NCI-H82 (cell line): ENCODE measurements around the gene PTPRG.
A peak's percentile ranks its signal among the peaks of the same experiment; 100 is the strongest.

Source experiments
- DNase-seq: peaks from one replicate; lab custom pipeline; 2025; lab: John Stamatoyannopoulos, UW

Gene PTPRG

DNA sequence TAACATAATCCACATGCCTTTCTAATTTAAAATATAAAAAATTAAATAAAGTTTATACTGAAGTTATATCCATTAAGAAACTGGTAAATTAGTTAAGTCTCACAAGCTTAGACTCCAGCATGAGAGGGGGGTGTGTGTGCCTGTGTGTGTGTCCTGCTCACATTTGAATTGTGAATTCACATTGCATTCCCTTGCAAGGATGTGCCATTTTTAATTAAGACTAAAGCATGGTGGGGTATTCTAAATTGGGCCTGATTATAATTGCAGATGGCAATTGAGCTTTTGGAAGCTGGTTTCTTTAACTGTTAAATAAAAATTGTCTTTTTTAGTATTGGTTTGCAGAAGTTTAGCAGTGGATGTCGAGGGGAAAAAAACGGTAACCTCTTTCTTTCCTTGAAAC, 56.9 kb downstream of the PTPRG start:
- DNase-seq, result no peak

DNA sequence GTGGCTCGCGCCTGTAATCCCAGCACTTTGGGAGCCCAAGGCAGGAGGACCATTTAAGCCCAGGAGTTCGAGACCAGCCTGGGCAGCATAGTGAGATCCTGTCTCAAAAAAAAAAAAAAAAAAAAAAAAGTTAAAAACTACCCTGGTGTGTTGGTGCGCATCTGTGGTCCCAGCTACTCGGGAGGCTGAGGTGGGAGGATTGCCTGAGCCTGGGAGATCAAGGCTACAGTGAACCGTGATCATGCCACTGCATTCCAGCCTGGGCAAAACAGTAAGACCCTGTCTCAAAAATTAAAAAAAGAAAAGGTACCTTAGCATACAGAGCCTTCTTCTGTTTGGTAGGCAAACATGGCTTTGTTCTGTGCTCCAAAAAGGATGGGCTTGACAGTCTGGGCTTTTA, 57.5 kb downstream of the PTPRG start:
- DNase-seq, result no peak

DNA sequence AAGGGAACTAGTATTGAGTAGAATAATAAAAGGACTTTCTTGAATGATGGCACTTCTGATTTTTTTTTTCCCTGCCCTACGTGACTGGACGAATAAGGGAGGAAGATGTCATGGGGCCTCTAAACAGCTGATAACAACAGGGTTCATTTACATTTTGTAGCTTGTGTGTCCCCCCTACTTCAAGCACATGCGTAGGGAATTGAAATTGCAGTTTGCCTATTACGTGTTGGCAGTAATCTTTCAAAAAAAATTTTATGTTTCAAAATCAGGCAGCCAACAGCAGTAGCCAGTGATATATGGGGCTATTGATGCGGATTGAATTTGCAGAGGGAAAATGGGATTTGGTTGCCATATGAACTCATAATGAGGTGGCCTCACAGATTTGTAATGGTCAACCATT, 58.7 kb downstream of the PTPRG start:
- no peak for DNase-seq

DNA sequence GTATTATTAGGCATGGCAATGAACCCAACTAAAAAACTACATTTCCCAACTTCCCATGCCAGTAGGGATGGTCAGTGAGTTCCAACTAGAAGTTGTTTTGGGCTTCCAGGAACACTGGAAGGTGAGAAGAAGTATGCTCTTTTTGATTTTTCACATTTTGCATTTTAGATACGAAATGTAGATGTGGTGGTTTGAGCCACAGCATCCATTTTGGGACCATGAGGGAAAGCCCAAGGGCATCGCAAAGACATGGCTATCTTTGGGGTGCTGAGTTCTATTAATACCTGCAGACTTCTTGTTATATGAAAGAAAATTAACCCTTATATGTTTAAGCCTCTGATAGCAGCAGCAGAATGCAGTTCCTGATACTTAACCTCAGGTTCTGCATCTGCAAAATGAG, 62.9 kb downstream of the PTPRG start:
- DNase-seq, result no peak

DNA sequence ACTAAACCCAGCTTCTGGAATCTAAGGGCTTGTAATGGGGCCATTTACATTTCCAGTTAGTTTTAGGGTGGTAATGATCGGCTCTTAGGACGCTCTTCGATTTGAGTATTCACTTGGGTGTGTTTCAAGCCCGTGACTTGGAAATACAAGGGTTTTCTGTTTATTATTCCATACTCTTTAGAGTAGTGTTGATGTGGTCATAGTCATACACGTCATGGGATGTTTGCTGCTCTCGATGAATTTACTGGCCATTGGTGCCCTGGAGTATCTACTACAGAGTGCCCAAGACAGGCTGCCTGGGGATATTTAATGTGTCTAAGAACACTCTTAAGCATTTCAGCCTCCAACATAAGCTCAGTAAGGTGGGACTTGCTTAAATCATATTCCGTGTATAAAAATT, 64.1 kb downstream of the PTPRG start:
- DNase-seq, result no peak

DNA sequence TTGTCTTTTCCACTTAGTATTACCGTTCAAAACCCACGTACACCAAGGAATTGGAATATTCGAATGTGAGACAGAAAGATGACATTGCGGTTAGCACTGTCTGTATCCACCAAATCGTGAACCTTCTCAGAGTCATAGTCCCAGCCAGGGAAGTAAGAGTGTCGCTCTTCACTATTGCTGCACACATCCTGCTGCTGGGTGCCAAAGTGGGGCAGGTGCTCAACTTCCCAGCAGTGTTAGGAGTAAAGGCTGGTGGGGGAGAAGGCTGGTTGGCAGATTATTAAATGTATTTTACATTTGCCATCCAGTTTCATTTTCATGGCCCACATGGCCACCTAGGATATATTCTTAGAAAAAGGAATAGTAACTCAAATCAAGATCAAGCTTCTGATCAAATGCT, 65.1 kb downstream of the PTPRG start:
- no peak for DNase-seq

DNA sequence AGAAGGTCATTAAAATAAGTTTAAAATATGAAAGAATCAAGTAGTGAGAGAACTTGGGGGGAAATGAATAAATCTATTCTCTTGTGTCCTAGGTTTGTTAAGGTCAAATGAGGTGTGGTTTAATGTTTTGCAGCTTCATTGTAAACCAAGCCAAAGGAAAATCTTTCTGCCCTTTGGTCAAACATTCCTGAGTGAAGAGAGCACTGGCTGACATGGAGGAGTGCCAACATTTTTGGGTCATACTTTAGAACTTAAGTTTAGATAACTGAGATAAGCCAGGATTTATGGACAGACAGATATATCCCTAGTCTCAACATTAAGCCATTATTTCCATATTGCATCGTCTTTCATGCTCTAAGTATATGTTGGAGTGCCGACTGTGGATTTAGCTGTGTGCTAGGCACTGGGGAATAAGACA, 66.4 kb downstream of the PTPRG start:
- no peak for DNase-seq

DNA sequence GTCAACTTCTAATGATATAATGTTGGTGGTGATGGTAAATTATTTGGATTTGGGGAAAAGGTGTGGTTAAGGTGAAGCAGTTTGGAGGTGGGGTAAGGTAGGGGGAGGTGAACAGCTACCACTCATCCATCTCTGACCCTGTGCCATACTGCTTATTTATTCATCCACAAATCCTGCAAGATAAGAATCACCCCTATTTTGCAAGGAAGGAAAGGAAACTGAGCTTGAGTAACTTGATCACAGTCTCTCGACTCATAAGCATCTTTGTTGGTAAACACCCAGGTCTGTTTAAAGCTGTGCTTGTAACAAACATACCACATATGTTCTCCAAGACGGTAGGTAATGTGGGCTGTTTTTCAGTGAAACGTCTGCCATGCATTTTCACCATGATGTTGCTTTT, 67.3 kb downstream of the PTPRG start:
- no peak for DNase-seq

DNA sequence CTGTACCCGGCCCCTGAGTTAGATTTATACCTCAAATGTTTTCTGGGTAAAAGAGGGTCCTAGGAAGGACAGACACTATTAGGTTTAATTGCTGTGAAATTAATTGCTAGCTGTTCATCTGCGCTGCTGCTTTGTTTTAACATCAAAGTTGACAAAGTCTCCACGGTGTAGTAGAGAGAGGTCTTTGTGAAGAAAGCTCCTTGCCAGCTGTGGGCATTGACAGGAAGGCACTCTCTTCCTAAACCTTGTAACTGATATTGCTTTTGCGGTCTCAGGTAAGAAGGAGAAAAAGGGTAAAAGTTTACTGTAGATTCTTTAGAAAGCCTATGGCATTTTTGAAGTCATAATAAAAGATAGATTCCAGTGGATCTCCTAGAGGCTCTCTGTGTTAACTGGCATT, 68.1 kb downstream of the PTPRG start:
- no peak for DNase-seq

DNA sequence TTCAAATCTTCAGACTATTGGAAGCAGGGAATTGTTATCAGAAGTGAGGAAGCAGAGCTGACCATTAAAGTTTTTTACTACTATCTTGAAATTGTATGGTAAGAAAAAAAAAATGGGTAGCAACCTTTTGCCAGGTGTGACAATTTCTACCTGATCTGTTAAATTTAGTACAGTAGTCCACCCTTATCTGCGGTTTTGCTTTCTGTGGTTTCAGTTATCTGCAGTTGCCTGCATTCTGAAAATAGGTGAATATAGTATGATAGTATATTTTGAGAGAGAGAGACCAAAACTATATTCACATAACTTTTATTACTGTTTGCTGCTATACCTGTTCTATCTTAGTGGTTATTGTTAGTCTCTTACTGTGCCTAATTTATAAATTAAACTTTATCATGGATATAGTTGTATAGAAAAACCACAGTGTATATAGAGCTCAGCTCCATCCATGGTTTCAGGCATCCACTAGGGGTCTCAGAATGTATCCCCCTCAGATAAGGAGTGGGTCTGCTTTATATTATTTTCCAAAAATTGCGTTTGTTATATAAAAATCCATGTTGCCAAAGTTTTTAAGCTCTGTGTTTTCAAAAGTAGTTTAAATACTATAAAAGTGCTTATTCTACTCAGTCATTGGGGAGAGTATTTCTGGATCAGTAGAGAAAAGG, 69.9 kb downstream of the PTPRG start:
- no peak for DNase-seq

DNA sequence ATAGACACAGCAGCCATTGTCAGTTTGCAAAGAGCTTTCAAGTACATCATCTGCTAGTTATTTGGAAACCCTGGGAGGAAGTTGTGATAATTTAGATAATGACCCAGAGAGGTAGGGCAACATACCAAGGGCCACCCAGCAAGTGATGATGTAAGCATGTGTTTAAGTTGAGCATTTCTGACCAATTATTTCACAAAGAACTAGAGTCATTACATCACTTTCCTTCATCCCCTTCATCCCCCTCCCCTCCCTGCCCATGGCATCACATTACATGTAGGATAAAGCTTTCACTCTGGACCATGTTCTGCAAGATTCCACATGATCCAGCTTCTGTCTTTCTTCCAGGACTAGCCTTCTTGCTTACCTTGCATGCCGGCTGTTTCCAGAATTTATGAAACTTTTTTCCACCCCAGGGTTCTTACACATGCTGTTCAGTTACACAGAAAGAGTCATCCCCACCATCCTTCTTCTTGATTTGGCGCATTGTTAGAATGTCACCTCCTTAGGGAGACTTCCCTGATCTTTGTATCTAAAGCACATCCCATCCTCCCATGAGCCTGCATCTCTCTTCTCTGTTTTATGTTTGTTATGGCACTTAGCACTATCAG, 71.3 kb downstream of the PTPRG start:
- no peak for DNase-seq

DNA sequence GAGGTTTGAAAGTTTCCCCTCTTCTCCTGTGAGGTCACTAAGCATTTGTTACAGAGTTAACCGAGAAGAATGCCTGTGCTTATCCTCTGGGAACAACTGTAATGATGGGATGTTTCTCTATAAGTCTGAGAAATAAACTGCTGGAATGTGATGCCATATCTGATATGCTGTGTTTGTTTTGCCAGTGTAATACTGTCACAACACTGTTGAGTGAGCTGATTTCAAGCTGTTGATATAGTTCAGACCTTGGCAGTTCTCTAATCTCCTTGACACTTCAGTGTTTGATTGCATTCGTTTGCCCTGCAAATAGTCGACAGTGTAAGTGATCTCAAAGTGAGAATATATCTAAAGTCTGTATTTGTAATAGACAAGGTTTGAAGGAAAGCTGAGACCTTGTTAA, 73.3 kb downstream of the PTPRG start:
- DNase-seq, result peak; percentile 3

DNA sequence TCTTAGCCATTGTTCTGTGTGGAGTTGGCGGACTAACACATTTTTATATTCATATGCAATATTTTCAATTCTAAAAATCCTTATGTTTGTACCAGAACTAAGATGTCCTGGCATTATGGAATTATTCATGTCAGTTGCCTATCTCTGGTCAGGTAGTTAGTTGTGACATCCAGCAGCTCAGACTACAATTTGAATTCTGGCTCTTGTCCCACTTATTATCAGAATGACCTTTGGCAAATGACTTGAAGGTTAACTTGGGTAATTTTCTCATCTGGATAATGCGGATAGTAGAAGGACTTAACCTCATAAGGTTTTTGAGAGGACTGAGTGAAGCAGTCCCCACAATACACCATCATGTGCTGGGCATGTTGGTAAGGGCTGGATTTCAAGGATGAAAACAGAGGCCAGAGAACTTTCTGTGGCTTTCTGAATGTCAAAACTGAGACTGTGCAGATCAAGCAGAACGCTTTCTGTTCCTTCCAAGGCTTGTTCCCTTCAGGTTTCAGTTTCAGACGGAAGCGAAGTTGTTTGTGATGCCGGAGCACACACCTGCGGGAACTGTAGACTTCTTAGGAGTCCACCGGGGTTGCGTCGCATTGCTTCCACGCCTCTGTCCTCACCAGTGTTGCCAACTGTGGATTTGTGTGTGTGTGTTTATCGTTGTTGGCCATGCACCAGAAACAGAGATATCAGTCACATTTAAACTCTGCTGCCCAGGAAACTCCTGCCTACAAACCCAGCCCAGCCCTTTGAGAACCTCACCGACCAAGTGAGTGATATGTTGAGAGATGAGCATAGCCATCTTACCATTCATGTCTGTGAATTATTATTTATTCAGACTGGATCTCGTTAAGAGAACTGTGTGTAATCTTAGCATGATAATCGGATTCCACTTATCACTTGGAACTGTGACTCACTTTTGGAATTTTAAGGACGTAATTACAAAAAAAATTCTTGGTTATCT, 76.0 kb downstream of the PTPRG start:
- DNase-seq, result peak; percentile 28

DNA sequence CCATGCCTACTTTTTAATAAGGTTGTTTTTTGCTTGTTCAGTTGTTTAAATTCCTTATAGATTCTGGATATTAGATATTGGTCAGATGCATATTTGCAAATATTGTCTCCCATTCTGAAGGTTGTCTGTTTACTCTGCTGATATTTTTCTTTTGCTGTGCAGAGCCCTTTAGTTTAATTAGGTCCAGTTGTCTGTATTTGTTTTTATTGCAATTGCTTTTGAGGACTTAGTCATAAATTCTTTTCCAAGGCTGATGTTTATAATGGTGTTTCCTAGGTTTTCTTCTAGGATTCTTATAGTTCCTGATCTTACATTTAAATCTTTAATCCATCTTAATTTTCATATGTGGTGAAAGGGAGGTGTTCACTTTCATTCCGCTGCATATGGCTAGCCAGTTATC, 77.4 kb downstream of the PTPRG start:
- DNase-seq, result no peak

DNA sequence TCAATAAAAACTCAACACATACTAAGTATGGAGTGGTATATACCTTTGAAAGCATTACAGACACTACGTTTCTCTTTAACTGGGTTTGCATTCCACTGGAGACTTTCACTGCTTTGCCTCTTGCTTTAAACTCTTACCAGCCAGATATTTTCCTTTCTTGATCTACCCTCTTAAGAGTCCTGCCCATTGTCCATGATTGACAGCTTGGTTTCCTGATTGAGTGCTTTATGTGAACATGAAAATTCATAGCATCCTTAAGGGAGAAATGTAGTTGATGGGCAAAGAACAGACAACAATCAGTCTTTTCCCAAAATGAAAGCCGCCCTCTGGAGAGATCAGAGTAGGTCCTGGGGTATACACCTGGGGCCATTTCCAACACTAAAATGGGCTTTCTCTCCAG, 78.6 kb downstream of the PTPRG start:
- no peak for DNase-seq

DNA sequence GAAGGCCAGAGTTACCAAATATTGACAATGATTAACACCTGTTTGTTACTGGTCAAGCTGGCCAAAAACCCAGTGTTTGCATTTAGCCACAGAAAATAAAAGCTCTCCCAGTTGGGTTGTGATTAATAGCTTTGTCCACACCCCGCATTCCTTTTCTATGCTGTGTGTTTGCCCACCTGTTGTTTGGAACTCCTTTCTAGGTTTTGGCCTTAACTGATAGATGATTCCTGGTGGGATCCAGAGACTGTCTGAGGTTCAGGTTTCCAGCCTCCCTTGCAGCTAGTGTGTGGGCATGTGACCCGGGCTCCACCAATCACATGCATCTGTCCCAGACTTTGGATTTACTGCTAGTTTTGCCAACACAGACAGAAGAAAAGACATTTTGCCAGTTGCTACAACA, 83.8 kb downstream of the PTPRG start:
- DNase-seq, result no peak

DNA sequence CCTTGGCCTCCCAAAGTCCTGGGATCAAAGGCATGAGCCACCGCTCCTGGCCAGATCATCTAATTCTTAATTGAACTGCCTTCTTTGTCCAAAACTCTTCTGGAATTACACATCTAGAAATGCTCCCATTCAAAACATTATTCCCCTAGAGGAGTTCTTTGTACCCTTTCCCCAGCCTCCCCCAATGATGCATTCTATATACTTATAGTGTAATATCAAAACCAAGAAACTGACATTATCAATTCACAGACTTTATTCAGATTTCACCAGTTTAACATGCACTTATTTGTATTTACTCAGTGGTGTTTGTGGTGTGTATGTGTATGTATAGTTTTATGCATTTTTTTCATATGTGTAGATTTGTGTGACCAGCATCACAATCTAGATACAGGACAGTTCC, 85.0 kb downstream of the PTPRG start:
- no peak for DNase-seq

DNA sequence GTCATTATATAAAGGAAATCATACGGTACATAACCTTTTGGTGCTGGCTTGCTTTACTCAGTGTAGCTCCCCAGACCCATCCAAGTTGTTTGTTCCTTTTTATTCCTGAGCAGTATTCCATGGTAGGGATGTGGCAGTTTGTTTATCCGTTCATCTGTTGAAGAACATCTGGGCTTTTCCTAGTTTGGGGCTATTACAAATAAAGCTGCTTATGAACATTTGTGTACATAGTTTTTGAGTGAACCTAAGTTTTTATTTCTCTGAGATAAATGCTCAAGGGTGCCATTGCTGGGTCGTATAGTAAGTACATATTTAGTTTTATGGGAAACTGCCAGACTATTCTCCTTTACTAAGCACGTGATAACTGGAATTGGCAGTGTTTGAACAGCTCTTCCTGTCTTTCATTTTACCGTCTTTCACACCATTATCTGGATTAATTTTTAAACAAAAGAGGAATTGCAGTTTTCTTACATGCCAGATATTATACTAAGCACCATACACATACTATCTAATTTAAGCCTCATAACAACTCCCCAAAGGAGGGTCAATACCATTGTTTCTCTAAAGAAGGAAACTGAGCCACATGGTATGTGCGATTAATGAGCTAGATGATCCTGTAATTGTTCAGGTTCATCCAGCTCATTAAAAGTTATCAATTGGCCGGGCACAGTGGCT, 85.6 kb downstream of the PTPRG start:
- no peak for DNase-seq

DNA sequence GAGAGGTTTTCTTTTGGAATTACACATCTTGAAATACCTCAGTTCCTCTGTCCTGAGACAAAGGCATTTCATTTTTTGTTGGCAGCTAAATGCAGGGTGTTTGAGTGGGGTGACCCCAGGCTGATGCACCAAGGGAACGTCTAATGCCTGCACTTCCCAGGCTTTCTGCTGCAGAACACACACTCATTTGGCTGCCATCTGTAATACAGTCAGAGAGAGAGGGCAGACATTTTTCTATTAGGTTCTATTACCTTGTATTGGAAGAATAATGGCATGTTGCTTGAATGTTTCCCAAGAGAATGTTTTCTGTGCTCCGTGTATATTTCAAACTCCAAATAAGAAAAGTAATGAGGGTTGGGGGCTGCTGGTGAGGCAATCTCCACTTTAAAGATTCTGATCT, 87.1 kb downstream of the PTPRG start:
- DNase-seq, result peak; percentile 9

DNA sequence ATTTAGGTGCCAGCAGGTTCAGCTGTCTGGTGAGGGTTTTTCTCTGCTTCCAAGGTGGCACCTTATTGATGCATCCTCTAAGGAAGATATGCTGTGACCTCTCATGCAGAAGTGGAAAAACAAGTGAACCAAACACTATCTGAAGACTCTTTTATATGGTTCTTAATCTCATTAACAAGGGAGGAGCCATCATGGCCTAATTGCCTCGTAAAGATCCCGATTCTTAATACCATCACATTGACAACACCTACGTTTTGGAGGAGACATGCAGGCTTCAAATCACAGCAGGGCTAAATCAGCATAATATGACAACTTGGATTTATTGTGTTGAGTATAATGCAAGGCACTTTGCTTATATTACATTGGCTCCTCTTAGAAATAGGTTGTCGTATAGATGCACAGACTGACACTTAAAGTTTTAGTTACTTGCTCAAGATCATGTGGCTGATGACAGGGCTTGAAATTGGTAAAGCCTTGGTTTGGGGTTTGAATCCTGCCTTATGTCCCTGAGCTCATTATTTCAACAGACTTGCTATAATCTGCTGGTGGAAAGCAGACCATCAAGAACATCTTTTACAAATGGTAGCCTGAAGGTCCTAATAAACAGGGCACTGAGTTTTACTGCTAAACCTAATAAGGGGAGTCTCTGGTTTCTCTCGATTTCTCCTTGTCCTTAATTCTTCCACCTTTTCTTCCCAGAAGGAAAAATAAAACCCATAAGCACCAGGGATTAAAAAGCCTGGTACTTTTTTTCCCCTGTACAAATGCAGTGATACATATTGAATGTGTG, 88.2 kb downstream of the PTPRG start:
- DNase-seq, result peak; percentile 88

DNA sequence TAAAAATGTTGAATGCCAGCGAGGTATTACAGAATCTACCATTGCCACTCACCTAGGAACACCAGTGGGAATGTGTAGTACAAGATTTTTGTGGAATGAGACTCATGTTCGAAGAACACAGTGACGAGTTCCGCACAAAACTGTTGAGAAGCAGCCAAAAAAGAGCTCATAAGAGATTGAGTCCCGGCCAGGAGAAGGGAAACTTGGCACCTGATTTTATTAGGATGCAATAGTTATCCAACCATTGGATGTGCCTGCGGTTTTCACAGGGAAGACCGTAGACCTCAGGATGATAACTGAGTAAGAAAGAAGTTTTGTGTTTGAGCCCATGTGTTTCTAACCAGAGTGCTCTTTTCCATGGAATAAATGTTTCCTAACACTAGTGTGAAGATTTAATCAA, 88.9 kb downstream of the PTPRG start:
- peak; percentile 12 for DNase-seq
